ENCODE data around the gene MANBA.

The MANBA gene

GRCh38 chr4:102792361-102792936, 31.7 kb upstream of the MANBA start:
- TF ChIP-seq CTCF (IDR thresholded peaks at IDR 0.05): no peak

- TF ChIP-seq CTCF (IDR thresholded peaks at IDR 0.05): no peak
These were observed 30.6 kb upstream of the MANBA start for GRCh38 chr4:102791318-102791835.

- no peak for TF ChIP-seq CTCF (IDR thresholded peaks at IDR 0.05)
These were observed 28.5 kb upstream of the MANBA start for GRCh38 chr4:102789317-102789717.

GRCh38 chr4:102787944-102788343, 27.2 kb upstream of the MANBA start:
- no peak for TF ChIP-seq CTCF (IDR thresholded peaks at IDR 0.05)

- no peak for TF ChIP-seq CTCF (IDR thresholded peaks at IDR 0.05)
These were observed 26.5 kb upstream of the MANBA start for GRCh38 chr4:102787096-102787881.

- no peak for TF ChIP-seq CTCF (IDR thresholded peaks at IDR 0.05)
These were observed 25.5 kb upstream of the MANBA start for GRCh38 chr4:102786279-102786678.

GRCh38 chr4:102783006-102783405, 22.2 kb upstream of the MANBA start:
- TF ChIP-seq CTCF (IDR thresholded peaks at IDR 0.05): no peak

All from LNCAP (cell line).